ENCODE measurements around the gene BMAL1.

The BMAL1 gene

GRCh38 chr11:13286279-13286821 lies 8.8 kb downstream of the BMAL1 start:
- no peak for TF ChIP-seq CTCF (IDR thresholded peaks at IDR 0.05; ENCODE audit: low read depth, low read length)
- Histone ChIP-seq H3K4me1 (no peaks in the 10 kb centered on the region), H3K36me3 (no peaks in the 10 kb centered on the region), H3K9me3 (no peaks in the 10 kb centered on the region), H3K4me3 (ENCODE audit: low read depth, low read length) (no peak overlapping the region), H3K27me3 (no peaks in the 10 kb centered on the region)
- DNase-seq, result no peak

- Histone ChIP-seq H3K4me1 (no peaks in the 10 kb centered on the region), H3K9me3 (no peaks in the 10 kb centered on the region), H3K27me3 (no peaks in the 10 kb centered on the region), H3K4me3 (ENCODE audit: low read depth, low read length) (no peak overlapping the region), H3K36me3 (no peaks in the 10 kb centered on the region)
- no peak for DNase-seq
- TF ChIP-seq CTCF (IDR thresholded peaks at IDR 0.05; ENCODE audit: low read depth, low read length), result no peak
These were observed 9.4 kb downstream of the BMAL1 start for GRCh38 chr11:13287036-13287435.

- H3K4me3 ChIP-seq (ENCODE audit: low read depth, low read length), result no peak overlapping the region
- no peaks in the 10 kb centered on the region for H3K36me3 ChIP-seq
- DNase-seq, result no peak
- no peaks in the 10 kb centered on the region for H3K9me3 ChIP-seq
- no peak for TF ChIP-seq CTCF (IDR thresholded peaks at IDR 0.05; ENCODE audit: low read depth, low read length)
- no peaks in the 10 kb centered on the region for H3K27me3 ChIP-seq
- H3K4me1 ChIP-seq, result no peaks in the 10 kb centered on the region
These were observed 10.1 kb downstream of the BMAL1 start for GRCh38 chr11:13287681-13288080.

- Histone ChIP-seq H3K4me3 (ENCODE audit: low read depth, low read length) (no peak overlapping the region), H3K9me3 (no peaks in the 10 kb centered on the region), H3K27me3 (no peaks in the 10 kb centered on the region), H3K36me3 (no peaks in the 10 kb centered on the region), H3K4me1 (no peaks in the 10 kb centered on the region)
- no peak for DNase-seq
- TF ChIP-seq CTCF (IDR thresholded peaks at IDR 0.05; ENCODE audit: low read depth, low read length), result no peak
These were observed 10.9 kb downstream of the BMAL1 start for GRCh38 chr11:13288375-13289029.

- Histone ChIP-seq H3K4me3 (ENCODE audit: low read depth, low read length) (no peak overlapping the region), H3K36me3 (no peaks in the 10 kb centered on the region), H3K27me3 (no peaks in the 10 kb centered on the region), H3K9me3 (no peaks in the 10 kb centered on the region), H3K4me1 (no peaks in the 10 kb centered on the region)
- DNase-seq, result no peak
- no peak for TF ChIP-seq CTCF (IDR thresholded peaks at IDR 0.05; ENCODE audit: low read depth, low read length)
These were observed 11.5 kb downstream of the BMAL1 start for GRCh38 chr11:13289081-13289480.

- Histone ChIP-seq H3K9me3 (no peaks in the 10 kb centered on the region), H3K36me3 (no peaks in the 10 kb centered on the region), H3K4me3 (ENCODE audit: low read depth, low read length) (no peak overlapping the region), H3K4me1 (no peaks in the 10 kb centered on the region), H3K27me3 (no peaks in the 10 kb centered on the region)
- DNase-seq, result no peak
- TF ChIP-seq CTCF (IDR thresholded peaks at IDR 0.05; ENCODE audit: low read depth, low read length), result no peak
These were observed 12.8 kb downstream of the BMAL1 start for GRCh38 chr11:13290221-13290980.

Data from BE2C (cell line).